Uterus (tissue), 2 donors: ENCODE results near the gene MYOCD.

Source experiments
- CTCF ChIP-seq, 4 experiments: fragments of 200-600 bp in 2 of 4; fragments of 450-650 bp in 2 of 4; sonication (generic) in 2 of 4; IDR thresholded peaks; one replicate each; pipeline ENCODE4 v1.5.1; 2016 to 2019; ENCODE audit warnings: antibody characterized with exemption in 4 of 4, mild to moderate bottlenecking in 2 of 4, moderate library complexity in 1 of 4
- POLR2A ChIP-seq, 2 donors: fragments of 450-650 bp; IDR thresholded peaks; one replicate each; pipeline ENCODE4 v1.6.1; 2016; ENCODE audit warnings: antibody characterized with exemption in 2 of 2, mild to moderate bottlenecking in 1 of 2, moderate library complexity in 1 of 2

GRCh38 chr17:12691173-12691572, 25.5 kb downstream of the MYOCD start:
- TF ChIP-seq CTCF (IDR thresholded peaks at IDR 0.05): no peak
- TF ChIP-seq POLR2A (IDR thresholded peaks at IDR 0.05): no peak
